ENCODE results near the gene ASTN1.

- no peak for TF ChIP-seq CTCF (IDR thresholded peaks at IDR 0.05)
- TF ChIP-seq POLR2A (IDR thresholded peaks at IDR 0.05), result no peak
Observed at GRCh38 chr1:176893625-176894352, 270.7 kb downstream of the ASTN1 start.

Data from heart left ventricle (tissue), 13 donors.